GM13976 (cell line): ENCODE measurements around the gene RBMS1.

Experiments
- DNase-seq: peaks from one replicate; pipeline ENCODE4 v3.0.0; 2012; ENCODE audit warnings: low spot score
- CTCF ChIP-seq: IDR thresholded peaks from 2 replicates; pipeline ENCODE4 v1.5.1; 2012; ENCODE audit warnings: borderline replicate concordance, mild to moderate bottlenecking; ENCODE audit not compliant: insufficient read depth; ENCODE audit errors: extremely low read depth, missing control alignments, control extremely low read depth
- in situ Hi-C: fragments of 300-500 bp; cut with MboI; formaldehyde crosslinking; loops from one replicate; pipeline ENCODE4 v1.12.0; 2022; ENCODE audit warnings: low sequenced_read_pairs, mixed read lengths, inconsistent platforms; ENCODE audit not compliant: unreplicated experiment

The RBMS1 gene

GRCh38 chr2:160283675-160284074, 209.9 kb downstream of the RBMS1 start:
- in situ Hi-C loops: no loop called here
- no peak for DNase-seq
- TF ChIP-seq CTCF: no peak

DNA sequence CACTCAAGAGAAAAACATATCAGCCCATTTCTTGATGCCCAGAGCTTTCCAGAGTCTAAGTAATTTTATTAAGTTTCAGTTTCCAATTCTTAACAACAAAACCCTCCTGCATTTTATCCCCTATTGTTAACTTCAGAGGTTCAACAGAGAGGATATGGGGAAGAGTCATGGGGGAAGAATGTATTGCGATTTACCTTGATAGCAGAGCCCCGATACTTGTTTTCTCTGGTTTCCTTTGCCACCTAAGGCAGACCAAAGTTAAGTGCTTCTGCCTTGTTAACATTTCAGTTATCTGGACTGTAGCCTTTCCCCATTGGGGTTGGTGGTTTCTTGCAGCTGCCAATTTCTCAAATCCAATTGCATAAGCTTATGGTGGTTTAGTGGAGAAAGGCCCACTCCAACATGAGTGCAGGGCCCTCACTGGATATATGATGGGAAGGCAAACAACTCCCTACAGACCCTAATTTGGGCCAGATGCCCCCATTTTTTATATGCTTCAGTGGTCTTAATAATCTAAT, 211.5 kb downstream of the RBMS1 start:
- TF ChIP-seq CTCF: no peak
- no peak for DNase-seq
- in situ Hi-C loops: no loop called here

- in situ Hi-C loops: no loop called here
- TF ChIP-seq CTCF: no peak
- no peak for DNase-seq
These were observed 212.4 kb downstream of the RBMS1 start for GRCh38 chr2:160281213-160281612.

GRCh38 chr2:160279813-160280465, 213.7 kb downstream of the RBMS1 start:
- no peak for DNase-seq
- no peak for TF ChIP-seq CTCF
- in situ Hi-C loops: no loop called here

- no peak for TF ChIP-seq CTCF
- DNase-seq: no peak
- in situ Hi-C loops: no loop called here
These were observed 214.8 kb downstream of the RBMS1 start for GRCh38 chr2:160278879-160279177.

GRCh38 chr2:160278101-160278878, 215.3 kb downstream of the RBMS1 start:
- in situ Hi-C loops: no loop called here
- DNase-seq: no peak
- TF ChIP-seq CTCF: no peak
